LNCaP clone FGC (cell line): ENCODE results near the gene ZNF503.

Experiments used
- DNase-seq: peaks from one replicate; pipeline ENCODE4 v3.0.0-alpha.2; 2011; ENCODE audit warnings: low read depth
- H3K4me3 ChIP-seq: 2 replicates; pipeline ENCODE4 v1.5.1; 2011; ENCODE audit warnings: mild to moderate bottlenecking, low read depth, low read length, control low read depth
- TF ChIP-seq, protein P1 (sequence below): IDR thresholded peaks from 2 replicates; pipeline ENCODE4 v1.5.1; 2012; ENCODE audit warnings: mild to moderate bottlenecking; ENCODE audit not compliant: control insufficient read depth, insufficient read depth; ENCODE audit errors: extremely low read depth

Gene ZNF503, protein sequence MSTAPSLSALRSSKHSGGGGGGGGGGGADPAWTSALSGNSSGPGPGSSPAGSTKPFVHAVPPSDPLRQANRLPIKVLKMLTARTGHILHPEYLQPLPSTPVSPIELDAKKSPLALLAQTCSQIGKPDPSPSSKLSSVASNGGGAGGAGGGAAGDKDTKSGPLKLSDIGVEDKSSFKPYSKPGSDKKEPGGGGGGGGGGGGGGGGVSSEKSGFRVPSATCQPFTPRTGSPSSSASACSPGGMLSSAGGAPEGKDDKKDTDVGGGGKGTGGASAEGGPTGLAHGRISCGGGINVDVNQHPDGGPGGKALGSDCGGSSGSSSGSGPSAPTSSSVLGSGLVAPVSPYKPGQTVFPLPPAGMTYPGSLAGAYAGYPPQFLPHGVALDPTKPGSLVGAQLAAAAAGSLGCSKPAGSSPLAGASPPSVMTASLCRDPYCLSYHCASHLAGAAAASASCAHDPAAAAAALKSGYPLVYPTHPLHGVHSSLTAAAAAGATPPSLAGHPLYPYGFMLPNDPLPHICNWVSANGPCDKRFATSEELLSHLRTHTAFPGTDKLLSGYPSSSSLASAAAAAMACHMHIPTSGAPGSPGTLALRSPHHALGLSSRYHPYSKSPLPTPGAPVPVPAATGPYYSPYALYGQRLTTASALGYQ

DNA sequence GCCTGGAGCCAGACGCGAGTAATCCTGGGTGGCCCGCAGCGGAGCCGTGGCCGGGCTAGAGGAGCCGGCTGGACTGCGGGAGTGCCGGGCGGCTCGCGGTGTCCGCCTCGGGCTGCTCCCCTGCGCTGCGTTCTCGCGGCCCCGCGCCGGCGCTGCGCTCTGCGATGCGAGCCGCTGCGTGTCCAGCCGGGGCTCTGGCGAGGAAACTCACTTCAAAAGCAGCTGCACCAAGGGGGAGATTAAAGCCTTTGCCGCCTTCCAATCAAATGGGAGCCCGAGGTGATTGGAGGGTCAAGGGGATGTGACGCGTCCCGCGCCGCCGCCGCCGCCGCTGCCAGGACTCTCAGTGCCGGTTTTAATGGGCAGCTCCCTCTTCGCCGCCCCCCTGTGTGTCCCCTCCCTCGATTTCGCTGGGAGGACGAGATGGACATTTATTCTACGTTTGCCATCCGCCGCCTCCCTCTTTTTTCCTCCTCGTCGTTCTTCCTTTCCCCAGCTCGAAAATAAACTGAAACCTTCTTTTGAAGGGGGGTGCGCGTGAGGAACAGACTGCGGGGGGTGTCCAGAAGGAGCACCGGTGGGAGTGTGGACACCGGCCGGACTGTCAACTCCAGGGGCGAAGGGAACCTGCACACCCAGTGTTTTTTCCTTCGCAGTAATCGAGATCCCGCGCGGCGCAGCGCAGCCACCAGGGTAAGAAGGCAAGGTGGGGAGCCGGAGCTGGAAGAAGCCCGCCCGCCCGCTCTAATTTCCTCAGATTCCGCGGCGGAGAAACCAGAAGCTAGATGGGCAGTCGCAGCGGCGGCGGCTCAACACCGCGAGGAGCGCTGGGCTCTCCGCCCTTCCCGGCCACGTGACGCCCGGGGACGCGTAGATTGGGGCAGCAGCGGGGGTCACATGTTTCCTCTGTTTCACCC is at the start of gene ZNF503:
ZNF503 (minus strand) TSS at position 196 of the 917 bp plus-strand sequence. CDS start 345 bp downstream, outside the sequence.
- H3K4me3 ChIP-seq = peak within 1 kb of the TSS; percentile 86
- peak; percentile 85 for DNase-seq
- TF ChIP-seq, protein P1, sequence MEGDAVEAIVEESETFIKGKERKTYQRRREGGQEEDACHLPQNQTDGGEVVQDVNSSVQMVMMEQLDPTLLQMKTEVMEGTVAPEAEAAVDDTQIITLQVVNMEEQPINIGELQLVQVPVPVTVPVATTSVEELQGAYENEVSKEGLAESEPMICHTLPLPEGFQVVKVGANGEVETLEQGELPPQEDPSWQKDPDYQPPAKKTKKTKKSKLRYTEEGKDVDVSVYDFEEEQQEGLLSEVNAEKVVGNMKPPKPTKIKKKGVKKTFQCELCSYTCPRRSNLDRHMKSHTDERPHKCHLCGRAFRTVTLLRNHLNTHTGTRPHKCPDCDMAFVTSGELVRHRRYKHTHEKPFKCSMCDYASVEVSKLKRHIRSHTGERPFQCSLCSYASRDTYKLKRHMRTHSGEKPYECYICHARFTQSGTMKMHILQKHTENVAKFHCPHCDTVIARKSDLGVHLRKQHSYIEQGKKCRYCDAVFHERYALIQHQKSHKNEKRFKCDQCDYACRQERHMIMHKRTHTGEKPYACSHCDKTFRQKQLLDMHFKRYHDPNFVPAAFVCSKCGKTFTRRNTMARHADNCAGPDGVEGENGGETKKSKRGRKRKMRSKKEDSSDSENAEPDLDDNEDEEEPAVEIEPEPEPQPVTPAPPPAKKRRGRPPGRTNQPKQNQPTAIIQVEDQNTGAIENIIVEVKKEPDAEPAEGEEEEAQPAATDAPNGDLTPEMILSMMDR = 0 out of 2 replicates have a peak, but pooled peaks have one; percentile 7

DNA sequence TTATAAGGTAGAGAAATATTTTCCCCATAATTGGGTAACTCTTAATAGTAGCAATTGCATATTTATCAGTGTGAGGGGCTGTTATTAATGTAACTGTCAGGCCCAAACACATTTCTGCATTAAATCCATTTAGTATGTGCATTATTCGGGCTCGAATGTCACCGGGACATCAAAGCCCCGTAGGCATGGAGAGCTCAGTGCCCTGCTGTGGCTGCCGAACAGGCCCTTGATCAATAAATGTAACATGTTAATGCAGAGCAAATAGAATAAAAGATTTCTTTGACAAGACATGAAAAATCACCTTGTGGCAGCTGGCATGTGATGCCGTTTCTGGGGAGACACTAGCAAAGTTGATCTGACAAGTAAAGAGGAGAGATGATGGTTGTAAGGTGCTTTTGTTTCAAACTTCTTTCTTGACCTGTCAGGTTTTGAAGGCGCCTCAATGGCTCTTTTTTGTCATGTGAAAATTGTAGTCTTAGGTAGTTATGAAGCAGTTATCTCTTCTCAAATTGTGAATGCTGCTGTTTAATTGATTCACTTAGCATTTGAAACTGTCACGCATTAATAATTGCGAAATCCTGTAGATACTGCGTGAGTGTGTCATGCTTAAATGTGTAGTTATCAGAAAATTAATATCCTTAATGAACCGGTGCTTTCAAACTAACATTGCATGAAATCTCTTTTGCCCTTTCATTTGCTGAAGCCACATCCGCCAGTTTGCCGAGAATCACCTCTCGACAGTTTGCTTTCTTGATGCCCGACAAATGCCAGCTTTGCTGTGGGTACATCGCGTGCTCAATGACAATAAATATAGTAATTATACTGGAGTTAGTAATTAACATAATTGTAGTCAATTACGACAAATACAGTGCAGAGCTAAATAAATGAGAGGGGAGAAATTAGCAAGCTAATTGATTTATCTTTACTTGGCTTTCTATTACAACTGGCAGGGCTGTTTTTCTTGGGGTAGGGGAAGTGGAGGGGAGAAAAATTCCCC is 49.4 kb upstream of the ZNF503 start:
- no peak for DNase-seq
- TF ChIP-seq, protein P1 = no peak
- no peak overlapping the region for H3K4me3 ChIP-seq

DNA sequence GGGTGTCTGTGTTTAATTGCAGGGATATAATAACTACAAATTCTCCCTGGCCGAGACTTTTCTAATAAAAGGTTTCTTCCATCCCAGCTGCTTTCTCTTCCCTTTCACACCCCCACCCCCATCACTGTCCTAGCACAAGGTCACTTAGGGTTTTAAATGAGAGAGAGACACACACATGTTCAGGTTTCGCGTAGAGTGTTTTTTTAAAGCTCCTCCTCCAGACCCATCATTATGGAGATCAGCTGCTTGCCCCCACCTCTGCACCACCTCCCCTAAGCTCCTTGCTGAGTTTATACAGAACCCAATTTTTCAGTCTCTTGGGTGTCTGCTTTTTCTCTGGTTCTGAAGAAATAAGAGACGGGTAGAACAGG is 48.5 kb upstream of the ZNF503 start:
- DNase-seq = no peak
- TF ChIP-seq, protein P1 = no peak

DNA sequence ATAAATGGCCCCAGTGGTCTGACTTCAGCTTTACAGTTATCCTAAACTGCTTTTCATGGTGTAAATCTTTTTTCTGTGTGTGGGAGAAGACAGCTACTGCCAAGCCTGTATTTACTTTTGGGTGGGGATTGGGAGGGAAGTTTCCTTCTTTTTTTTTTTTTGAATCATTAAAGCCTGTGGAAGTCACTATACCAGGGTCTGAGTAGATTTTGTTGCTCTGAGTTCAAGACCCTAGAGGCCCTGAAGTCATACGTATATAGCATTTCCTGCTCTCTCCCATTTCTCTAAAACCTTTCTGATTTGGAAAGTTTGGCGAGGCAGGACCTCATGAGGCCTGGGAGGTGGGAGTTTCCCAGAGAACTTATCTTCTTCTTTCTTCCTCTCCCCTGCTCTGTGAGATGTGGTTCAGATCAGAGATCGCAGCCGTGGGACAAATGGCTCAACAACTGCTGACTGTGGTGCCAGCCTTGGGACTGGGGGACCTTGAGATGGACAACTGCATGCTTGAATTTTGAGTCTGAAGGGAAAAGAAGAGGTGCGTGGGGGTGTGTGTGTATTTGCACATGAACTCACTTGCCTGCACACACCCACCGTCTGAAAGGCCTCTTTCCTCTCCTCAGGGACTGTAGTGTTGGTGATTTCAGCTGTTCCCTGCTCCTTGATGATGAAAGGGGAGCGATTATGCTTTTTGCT is 48.0 kb upstream of the ZNF503 start:
- H3K4me3 ChIP-seq = no peak overlapping the region
- DNase-seq = no peak
- TF ChIP-seq, protein P1 = no peak

More for the DNA sequence above, 48.5 kb upstream of the ZNF503 start:
- no peak overlapping the region for H3K4me3 ChIP-seq

DNA sequence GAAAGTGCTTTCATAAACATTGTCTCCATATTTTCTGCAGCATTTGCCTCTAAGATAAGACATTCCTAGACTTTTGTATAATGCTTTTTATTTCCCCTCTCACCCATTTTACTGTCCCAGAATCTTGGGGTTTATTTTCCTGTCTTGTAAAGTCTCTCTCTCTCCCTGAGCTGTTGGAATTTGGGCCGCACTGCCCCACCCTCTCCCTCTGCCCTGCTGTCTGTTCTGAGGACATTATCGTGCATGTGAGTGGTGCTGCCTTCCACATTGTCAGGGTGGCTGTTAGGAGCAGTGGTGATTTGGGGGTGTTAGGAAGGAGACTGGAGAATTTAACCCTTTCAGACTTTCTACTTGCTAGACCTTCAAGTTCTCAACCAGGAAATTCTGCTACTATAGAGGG is 46.6 kb upstream of the ZNF503 start:
- no peak overlapping the region for H3K4me3 ChIP-seq
- TF ChIP-seq, protein P1 = no peak
- DNase-seq = no peak
